Activated effector memory CD4-positive, alpha-beta T cell treated with Interleukin-2 at 50 U/mL for 16 hours (primary cell): ENCODE data around the gene GCN1.

Experiments
- DNase-seq: peaks from one replicate; pipeline ENCODE4 v3.0.0-alpha.2; 2020

GCN1 gene

DNA sequence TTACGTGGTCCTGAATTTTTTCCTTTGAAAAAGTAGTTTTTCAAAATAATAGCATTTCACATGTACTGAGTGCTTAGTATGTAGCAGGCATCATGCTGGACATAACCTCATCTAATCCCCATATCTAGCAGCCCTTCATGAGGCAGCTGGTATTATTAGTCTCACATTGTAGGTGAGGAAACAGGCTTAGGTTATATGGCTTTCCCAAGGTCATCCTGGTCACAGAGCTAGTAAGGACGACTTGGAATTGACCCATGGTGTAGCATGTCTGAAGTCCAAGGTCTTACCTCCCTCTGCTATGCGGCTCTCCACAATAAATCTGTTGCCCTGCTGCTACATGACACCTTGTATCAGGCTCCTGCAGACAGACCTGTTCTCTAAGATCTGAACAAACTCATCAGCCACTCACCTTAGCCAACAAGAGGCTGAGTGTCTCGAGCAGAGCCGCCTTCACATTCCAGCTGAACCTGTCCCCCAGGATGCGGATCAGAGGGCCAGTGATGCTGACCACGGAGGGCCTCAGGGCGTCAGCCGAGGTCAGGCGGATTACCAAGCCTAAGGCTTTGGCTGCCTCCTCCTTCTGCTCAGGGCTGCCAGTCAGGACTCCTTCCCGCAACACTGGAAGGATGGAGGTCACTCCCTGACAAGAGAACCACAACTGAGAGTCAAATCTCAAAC is 58.3 kb downstream of the GCN1 start:
- no peak for DNase-seq

DNA sequence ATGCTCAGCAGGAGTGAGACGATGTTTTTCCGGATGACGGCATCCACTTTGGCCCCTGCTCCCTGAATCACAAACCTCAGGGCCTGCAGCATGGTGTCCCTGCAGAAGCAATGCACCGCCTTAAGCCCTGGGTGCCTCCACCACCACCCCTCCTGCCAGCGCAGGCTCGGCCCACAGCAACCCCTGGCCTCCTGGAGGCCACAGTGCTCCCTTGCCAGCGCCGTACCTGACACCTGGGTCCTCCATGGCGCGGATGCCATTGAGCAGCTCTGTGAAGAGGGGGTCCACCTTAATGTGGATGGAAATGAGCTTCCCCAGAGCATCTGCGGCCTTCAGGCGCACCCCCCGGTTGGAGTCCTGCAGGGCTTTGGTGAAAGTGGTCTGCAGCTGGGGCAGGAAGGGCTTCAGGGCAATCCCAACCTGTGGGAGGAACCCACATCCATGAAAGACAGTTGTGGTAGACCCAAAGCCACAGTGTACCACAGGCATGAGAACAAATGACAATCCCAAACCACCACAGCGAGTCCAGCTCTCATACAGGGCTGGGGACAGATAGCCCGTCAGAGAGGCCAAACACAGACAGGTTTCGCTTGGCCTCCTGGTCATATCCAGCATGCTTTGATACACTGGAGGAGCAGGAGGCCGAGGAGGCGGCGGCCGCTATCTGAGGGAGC is 60.1 kb downstream of the GCN1 start:
- DNase-seq, result no peak

DNA sequence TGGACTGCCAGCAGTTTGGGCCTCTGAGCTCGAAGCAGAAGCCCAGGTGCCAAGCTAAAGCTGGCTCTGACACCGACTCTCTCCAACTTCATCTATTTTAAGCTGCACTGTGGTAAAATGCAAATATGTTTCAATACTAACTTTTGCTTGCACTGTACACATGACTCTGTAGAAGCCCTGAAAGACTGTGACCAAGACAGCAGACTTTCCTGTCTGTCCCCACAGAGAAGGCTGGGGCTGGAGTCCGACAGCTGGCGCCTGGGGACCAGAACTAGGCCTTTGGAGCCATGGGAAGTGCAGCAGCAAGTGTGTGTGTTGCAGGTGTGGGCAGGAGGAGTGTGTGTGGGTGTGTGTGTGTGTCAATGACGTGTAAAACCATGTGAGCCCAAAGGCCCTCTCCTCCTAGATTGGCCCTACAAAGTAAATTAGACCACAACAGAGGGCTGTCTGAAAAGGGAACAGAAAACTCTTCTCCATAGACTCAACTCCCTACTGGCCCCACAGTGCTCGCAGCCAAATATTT is 61.6 kb downstream of the GCN1 start:
- no peak for DNase-seq

DNA sequence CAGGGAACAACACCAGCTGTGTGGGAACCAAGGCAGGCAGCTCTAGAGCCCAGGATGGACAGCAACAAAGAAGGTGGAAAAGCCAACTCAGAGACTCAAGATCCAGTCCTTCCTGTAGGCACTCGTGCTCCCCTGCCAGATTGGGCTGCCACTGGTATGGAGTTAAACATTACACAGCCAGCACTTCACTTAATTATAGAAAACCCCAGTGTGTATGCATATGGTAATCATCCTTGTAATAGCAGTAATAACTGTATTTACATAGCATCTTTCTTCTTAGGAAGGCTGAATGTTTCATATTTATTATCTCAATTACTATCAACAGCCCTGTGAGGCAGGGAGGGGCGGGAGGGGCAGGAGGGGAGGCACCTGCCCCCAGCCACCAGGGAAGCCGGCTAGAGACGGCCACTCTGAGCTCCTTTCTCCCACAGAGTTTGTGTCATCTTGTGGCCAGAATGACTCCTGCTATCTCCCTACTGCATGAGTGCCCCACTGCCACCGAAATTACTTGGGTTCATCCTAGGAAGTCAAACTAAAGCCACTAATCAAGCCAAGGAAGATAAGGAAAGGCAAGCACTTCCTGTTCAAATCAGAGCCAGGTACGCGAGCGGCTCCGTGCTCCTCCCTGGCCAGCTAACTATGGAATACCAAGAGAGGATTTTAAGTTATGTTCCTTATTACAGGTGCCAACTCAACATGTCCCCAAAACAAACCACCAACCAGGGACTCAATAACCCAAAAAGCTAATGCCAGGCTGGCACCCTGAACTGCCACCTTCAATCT is 62.3 kb downstream of the GCN1 start:
- no peak for DNase-seq

GRCh38 chr12:120131116-120131515 is 63.4 kb downstream of the GCN1 start:
- DNase-seq, result no peak

- no peak for DNase-seq
These were observed 64.5 kb downstream of the GCN1 start for GRCh38 chr12:120130011-120130410.

GRCh38 chr12:120126635-120127005 is 67.9 kb downstream of the GCN1 start:
- no peak for DNase-seq

- DNase-seq, result no peak
These were observed 68.5 kb downstream of the GCN1 start for GRCh38 chr12:120125792-120126634.

DNA sequence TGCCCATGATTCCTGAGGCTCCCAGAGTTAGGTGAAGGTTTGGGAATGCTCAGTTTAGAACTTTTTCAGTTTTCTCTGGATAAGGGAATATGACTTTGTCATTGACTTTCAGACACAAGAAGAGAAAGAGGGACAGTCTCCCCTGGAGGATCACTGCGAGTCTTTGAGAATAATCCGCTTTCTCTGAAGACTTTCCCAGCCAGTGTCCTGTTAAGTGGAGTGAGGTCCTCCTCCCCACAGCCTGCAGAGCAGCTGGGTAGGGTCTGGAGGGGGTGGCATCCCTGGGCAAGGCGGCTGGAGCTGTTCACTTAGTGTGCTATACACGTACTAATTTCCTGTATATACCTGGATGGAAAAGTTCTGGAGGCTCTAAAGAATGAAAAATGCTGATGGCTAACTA is 69.5 kb downstream of the GCN1 start:
- DNase-seq, result no peak

GRCh38 chr12:120121766-120122293 is 72.7 kb downstream of the GCN1 start:
- DNase-seq, result no peak

- DNase-seq, result no peak
These were observed 73.2 kb downstream of the GCN1 start for GRCh38 chr12:120121343-120121742.

DNA sequence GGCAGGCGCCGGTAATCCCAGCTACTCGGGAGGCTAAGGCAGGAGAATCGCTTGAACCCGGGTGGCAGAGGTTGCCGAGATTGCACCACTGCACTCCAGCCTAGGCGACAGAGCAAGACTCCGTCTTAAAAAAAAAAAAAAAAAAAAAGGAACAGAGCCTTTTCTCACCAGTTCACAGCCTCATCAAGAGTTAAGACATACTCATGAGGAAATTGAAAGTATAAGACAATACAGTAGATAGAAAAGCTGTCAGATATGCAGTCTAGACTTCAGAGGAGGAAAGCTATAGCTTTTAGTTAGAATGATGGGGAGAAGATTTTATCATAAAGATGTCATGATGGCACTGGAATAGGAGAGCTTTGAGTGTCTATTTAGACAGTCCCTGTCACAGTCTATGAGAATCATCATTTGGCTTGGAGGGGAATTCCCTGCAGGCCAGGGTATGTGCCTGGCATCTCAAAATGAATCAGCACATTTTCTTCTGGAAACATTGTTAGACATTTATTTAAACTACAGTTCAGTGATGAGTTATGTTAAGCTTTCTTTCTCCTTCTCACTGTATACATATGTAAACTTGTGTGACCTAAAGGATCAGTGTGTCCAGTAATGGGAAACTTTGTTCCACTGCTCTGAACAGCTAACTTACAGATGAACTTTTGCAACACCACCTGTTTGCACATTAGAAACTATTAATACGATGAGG is 75.1 kb downstream of the GCN1 start:
- DNase-seq, result no peak

- no peak for DNase-seq
These were observed 76.0 kb downstream of the GCN1 start for GRCh38 chr12:120118321-120119061.

GRCh38 chr12:120117961-120118320 is 76.6 kb downstream of the GCN1 start:
- DNase-seq, result no peak

DNA sequence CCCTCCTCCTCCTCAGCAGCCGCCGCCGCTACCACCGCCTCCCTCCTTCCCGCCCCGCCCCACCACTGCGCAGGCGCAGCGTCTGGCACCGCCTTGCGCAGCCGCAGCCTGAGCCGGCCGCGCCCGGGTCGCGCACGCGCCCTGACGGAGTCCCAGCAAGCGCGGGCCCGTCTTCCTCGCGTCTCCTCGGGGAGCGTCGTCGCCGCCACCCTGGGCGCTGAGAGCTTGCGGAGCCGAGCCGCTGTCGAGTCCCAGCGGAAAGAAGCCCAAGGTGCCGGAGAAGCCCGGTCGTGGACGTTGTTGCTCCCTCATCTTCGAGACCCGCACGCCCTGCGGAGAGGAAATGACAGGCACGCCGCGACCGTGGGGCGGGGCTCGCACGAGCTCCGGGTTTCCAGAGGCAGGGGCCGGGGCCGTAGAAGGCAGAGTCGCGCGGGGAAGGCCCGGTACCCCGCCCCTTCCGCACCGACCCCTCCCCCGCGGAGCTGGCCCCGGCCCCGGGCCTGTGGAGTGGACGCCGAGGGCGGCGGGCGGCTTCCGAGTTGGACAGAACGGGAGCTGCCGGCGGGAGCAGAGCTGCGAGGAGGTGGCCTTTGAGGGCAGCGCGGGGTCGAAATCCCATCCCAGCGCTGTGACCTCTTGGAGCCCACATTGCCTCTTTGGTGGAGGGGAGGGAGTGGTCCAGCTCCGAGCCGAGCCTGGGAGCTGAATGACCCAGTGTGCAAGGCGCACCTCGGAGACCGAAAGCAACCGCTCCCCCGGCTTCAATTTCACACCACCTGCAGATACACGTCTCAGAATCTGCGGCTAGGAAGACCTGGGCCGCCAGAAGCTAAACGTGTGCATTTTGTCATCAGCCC is 77.5 kb downstream of the GCN1 start:
- DNase-seq, result peak; percentile 97

DNA sequence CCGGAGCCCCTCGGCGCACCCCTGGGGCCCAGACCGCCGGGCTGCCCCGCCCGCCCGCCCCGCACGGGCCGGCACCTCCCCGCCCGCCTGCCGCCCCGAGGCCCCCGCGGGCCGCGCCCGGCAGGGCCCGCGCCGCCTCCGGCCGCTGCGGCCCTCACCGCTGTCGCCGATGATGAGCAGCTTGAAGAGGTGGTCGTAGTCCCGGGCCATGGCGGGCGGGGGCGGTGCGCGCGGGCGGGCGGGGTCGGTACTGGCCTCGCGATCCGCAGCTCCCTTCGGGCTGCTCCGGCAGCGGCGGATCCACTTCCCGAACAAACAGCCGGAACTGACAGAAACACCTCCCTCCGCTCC is 78.1 kb downstream of the GCN1 start, which contains the start of gene RAB35:
Gene RAB35, minus strand, starts transcription at position 313 of the 351 bp plus-strand sequence. Its CDS starts 103 bp downstream, at position 210.
- no peak for DNase-seq

GRCh38 chr12:120115692-120116440 is 78.6 kb downstream of the GCN1 start:
- no peak for DNase-seq

DNA sequence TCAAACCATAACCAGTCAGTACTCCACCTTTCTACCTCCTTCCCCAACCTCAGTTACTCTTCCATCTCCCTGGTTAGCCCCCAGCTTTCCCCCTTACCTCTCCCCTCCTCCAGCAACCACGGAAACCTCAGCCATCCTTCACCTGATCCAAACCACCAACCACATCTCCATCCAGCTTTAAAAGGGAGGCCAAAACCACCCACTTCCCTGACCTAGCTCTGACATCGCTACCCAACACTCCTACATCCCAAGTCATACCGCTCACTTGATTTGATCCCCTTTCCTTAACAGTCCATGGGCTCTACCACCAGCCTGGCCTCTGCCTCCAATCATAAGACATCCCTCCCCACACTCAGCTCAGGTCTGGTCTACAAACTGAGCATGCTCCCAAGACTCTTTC is 79.4 kb downstream of the GCN1 start:
- no peak for DNase-seq
